Measurements from ENCODE around the gene PIMREG.

DNA sequence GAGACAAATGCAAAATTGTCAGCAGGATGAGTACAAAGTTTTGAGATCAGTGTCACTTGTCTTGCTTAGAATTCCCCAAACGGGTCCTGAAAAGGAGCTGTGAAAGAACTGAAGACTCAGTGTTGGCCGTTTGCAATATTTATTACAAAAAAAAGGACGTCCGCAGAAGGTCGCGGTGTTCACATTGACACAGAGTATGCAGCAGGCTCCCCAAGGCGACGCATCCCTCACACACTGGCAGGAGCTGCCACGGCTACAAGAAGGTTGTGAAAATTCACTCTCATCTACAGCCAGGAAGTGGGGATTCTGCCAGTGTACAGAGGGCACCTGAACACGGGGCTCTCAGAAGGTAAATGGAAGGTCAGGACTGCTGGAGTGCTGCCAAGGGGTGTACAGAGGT is 35.5 kb upstream of the PIMREG start:
- TF ChIP-seq, protein P1, sequence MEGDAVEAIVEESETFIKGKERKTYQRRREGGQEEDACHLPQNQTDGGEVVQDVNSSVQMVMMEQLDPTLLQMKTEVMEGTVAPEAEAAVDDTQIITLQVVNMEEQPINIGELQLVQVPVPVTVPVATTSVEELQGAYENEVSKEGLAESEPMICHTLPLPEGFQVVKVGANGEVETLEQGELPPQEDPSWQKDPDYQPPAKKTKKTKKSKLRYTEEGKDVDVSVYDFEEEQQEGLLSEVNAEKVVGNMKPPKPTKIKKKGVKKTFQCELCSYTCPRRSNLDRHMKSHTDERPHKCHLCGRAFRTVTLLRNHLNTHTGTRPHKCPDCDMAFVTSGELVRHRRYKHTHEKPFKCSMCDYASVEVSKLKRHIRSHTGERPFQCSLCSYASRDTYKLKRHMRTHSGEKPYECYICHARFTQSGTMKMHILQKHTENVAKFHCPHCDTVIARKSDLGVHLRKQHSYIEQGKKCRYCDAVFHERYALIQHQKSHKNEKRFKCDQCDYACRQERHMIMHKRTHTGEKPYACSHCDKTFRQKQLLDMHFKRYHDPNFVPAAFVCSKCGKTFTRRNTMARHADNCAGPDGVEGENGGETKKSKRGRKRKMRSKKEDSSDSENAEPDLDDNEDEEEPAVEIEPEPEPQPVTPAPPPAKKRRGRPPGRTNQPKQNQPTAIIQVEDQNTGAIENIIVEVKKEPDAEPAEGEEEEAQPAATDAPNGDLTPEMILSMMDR (IDR thresholded peaks at IDR 0.05) = no peak
- TF ChIP-seq POLR2A (IDR thresholded peaks at IDR 0.05) = no peak
